NCI-H2196 treated with DMSO at 0.1 percent for 48 hours (cell line): ENCODE measurements around the gene SH3RF3.
A peak's percentile ranks its signal among the peaks of the same experiment; 100 is the strongest.
"Not testable (repeated sequence)": the region's sequence is repeated elsewhere in the genome, so short reads cannot be mapped to it uniquely, and the experiment has no call there.

ENCODE experiments used
- DNase-seq: peaks from one replicate; lab custom pipeline; 2025; ENCODE audit not compliant: unreplicated experiment; lab: John Stamatoyannopoulos, UW

Gene SH3RF3

GRCh38 chr2:109214651-109215371, 85.8 kb downstream of the SH3RF3 start:
- DNase-seq = no peak

- DNase-seq = no peak
Measured at GRCh38 chr2:109215866-109216265, 86.9 kb downstream of the SH3RF3 start.

DNA sequence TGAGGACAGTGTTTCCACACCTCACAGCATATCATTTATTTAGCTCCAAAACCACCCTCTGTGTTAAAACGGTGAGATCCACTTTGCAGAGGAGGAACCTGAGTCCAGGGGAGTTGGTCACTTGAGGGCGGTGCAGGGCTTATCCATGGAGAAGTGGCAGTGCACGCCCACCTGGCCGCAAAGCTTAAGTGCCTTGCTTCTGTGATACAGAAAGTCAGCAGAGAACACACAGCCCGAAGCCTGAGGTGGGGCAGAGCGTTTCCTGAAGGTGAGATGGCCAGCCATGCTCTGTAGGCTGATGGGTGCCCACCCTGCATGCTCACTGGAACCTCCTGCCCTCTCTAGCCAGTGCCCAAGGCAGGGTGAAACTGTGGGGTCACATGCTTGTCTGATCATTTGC, 87.3 kb downstream of the SH3RF3 start:
- no peak for DNase-seq

GRCh38 chr2:109217362-109218086, 88.5 kb downstream of the SH3RF3 start:
- DNase-seq = no peak

DNA sequence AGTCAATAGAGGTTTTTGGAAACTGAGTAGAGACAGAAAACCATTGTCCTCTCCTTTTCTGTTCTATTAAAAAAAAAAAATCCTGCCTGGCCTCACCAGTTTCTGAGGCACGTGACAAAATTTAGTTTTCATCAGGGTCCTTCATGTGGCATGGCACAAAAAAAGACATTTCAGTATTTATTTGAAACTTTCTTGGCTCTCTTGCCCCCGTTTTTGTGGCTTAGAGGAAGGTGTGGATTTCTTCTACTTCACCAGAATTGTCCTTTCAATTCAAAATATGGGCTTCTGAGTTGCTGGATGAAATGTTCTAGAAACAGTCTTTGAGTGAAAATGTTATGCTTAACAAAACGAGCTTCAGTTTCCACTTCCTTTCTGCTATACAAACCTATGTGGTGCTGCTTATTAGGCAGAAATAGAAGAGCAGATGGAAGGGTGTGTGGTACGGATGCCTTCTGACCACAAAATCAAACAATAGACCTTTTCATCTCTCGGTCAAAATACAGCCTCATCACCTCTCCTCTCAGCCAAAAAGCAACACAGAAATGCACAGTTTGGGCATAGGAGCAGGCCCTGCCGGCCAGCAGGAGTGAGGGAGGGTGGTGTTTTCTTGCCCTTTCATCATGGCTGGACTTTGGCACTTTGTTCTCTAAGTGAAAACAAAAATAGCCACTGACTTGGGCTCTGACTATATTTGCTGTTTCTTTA, 89.2 kb downstream of the SH3RF3 start:
- peak; percentile 84 for DNase-seq

- DNase-seq = no peak
Measured at GRCh38 chr2:109218792-109219126, 89.8 kb downstream of the SH3RF3 start.

DNA sequence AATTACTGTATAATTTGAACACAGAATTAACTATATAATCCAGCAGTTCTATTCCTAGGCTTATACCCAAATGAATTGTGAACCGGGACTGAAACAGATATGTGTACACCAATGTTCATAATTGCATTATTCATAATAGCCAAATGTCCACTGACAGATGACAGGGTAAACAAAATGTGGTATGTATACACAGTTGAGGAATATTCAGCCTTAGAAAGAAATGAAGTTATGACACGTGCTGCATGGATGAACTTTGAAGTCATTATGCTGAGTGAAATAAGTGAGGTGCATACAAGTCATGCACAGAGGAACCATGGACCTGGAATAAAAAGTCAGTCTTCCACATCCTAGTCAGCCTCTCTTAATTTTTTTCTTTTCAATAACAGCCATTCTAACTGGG, 91.9 kb downstream of the SH3RF3 start:
- DNase-seq = no peak

GRCh38 chr2:109221316-109221715, 92.3 kb downstream of the SH3RF3 start:
- not testable (repeated sequence) for DNase-seq

DNA sequence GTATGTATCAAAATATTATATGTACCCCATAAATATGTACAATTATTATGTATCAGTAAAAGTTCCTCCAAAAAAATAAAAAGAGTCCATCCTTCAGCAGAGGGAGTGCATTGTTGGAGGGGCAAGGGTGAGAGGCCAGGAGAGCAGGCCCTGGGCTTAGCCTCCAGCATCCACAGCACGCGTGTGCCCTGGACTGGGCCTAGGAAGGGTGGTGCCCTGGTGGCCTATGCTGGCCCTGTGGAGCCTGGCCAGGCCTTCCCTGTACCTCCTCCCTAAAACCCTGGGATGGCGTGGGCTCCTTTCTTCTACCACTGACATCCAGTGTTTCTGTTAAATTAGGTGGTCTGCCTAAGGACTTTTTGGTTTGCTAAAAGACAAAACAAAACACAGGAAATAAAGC, 93.4 kb downstream of the SH3RF3 start:
- DNase-seq = no peak

- no peak for DNase-seq
Measured at GRCh38 chr2:109222825-109223471, 93.9 kb downstream of the SH3RF3 start.

DNA sequence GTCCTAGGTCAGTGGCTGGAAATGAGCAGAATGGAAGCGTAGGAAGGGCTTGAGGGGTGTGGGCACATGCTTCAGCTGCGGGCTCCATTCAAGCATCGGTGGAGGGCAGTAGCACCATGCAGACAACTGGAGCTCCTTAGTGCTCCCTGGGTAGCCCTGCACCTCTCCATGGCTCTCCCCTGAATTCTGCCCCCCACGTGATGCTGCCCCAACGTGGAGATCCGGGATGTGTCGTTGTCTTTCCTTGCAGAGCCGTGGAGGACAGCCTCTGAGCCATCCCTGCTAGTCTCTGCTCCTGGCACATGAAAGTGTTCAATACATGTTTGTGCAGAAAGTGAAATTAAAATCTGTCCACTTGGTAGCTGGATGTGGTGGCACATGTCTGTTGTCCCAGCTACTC, 94.5 kb downstream of the SH3RF3 start:
- DNase-seq = no peak

DNA sequence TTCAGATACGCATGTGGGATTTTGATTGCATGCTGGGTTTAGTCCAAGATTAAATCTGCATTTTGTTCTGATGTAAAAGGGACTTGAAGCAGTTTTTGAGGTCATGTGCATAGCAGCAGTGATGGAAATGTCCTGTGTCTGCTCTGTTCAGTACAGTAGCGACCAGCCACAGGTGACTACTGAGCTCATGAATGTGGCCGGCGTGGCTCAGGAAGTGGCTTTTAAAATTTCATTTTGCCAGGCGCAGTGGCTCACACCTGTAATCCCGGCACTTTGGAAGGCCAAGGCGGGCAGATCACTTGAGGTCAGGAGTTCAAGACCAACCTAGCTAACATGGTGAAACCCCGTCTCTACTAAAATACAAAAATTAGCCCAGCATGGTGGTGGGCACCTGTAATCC, 95.3 kb downstream of the SH3RF3 start:
- not testable (repeated sequence) for DNase-seq

DNA sequence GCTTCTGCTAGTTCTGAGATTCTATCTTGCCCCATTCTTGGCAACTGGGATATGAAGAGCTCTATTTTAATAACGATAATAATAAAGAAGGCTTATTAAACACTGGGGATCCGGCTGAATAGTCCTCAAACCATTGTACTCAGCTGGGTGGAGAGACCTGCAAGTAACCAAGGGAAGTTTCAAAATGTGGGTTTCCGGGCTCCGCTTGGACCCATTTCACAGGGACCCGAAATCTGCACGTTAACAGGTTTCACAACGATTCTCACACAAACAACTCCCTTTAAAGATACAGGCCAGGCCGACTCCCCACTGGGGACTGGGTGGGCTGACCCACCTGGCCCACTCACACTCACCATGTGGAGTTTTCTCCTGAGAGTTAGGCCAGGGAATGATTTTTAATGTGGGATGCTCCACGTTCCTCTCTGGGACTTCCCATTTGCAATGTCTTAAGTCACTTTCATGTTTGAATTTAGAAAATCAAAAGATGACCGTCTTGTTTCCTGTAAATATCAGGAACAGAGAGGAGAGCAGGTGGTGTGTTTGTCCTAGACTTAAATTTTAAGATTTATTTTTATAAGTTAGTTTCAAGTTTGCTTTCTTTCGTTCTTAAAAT, 96.3 kb downstream of the SH3RF3 start:
- no peak for DNase-seq

DNA sequence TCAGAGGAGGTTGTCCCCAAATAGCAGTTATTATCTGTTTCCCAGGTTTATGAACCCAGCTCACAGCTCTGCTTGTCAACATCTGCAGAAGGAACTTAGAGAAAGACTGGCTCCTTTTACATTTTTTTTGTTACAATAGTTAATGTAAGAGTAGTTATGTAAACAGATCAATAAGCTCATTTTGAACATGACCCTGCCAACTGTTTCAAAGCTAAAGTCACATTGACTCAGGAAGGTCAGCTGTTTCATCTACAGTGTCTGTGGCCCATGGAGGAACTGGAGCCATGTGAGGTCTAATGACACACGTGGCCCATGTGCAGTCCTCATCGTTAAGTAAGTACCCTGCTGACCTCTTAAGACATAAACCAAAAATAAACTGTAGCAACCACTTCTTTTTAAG, 97.1 kb downstream of the SH3RF3 start:
- DNase-seq = no peak

DNA sequence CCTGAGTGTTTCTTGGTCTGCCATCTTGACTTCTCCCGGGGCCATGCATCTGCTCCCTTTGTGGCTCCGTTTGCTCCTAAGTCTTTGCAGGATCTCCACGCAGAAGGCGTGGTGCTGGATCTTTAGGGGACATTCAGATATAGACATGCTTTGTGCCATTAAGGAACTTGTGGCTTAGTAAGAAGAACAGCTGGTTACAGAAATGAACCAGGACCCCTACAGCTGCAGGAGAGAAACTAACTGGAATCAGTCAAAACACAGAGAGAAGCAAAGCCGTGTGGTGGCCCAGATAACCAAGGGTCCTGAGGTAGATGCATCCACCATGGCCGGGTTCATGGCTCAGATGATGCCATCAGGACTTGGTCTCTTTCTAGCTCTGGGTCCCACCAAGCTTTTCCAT, 97.6 kb downstream of the SH3RF3 start:
- DNase-seq = no peak

GRCh38 chr2:109229094-109229675, 100.2 kb downstream of the SH3RF3 start:
- DNase-seq = no peak

DNA sequence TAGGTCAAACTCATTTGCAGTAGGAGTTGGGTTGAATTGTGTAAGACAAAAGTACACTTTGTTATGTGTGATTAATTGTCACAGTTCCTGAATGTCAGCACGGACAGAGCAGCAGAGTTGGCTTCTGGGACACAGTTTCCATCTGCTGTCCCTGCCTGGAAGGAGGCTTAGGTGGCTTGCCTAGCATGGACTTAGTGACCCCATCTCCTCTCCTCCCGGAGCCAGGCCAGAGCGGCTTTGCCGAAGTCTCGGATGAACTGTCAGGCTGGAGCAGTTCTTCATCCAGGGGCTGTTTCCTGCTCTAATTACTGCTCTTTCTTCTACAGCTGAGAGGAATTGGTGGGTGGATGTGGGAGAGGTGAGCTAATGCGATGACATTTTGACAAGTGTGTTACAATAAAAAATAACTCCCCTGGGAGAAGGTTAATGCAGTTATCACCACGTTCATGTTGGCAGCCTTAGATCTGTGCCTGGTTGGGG, 102.0 kb downstream of the SH3RF3 start:
- DNase-seq = no peak

- no peak for DNase-seq
Measured at GRCh38 chr2:109231428-109231827, 102.4 kb downstream of the SH3RF3 start.

- no peak for DNase-seq
Measured at GRCh38 chr2:109231996-109232705, 103.1 kb downstream of the SH3RF3 start.

- no peak for DNase-seq
Measured at GRCh38 chr2:109232909-109233308, 103.9 kb downstream of the SH3RF3 start.
